NCI-H226 (cell line): Measurements from ENCODE around the gene SLC24A4.

Experiments used
- DNase-seq: peaks from one replicate; pipeline ENCODE4 v3.0.0-alpha.2; 2015

Gene SLC24A4

GRCh38 chr14:92323011-92323915, at the start of gene SLC24A4:
TSS of gene SLC24A4 (plus strand) at chr14:92323165. CDS start at chr14:92323831, 666 bp downstream.
- no peak for DNase-seq

DNA sequence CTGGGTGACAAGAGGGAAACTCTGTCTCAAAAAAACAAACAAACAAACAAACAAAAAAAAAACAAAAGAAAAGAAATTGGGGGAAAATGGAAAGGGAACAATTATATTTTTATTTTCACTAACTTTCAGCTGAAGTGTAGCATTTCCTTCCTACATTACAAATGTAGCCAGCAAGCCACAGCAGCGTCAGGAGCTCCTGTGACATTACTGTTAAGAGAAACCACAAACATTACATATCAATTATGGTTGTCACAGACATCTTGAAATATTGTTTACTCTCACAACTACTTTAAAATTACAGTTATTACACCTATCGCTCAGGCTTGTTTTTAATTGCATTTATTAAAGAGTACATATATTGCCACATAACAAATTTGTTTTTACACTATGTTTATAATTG, 49.8 kb upstream of the SLC24A4 start:
- DNase-seq, result no peak

DNA sequence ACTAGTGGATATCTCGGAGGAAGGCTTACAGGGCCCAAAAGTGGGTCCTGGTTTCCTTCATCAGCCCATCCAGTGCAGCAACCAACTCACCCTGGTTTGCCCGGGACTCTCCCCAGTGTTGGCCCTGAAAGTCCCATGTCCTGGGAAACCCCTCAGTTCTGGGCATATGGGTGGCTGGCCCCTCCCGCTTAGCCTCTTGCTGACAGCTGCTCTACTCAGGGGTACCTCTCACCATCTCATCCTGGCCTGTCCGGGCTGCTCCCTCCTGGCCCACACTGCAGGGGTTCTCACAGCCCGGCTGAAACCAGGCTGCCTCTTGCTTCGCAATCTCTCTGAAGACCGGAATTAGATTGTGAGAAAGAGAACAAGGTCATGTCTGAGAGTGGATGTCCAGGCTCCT, 48.9 kb upstream of the SLC24A4 start:
- no peak for DNase-seq

- DNase-seq, result no peak
These were observed 46.9 kb upstream of the SLC24A4 start for GRCh38 chr14:92276074-92276473.

GRCh38 chr14:92277031-92277430, 45.9 kb upstream of the SLC24A4 start:
- DNase-seq, result no peak

- DNase-seq, result no peak
These were observed 42.3 kb upstream of the SLC24A4 start for GRCh38 chr14:92280554-92281262.

DNA sequence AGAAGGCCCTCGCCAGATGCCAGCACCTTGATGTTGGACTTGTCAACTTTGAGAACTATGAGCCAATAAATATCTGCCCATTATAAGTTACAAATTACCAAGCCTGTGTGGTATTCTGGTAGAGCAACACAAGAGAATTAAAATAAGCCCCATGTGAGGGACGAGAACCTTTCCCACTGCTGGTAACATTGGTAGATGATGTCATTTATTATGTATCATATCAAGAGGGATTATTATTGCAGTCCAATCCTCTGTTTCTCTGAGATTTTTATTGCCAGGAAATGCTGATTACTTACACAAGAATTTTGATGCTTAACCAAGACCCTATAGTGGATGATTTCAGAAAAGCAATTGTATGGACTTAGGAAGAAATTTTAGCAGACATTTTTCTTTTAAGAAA, 40.3 kb upstream of the SLC24A4 start:
- no peak for DNase-seq

- DNase-seq, result no peak
These were observed 37.7 kb upstream of the SLC24A4 start for GRCh38 chr14:92285311-92285710.

- DNase-seq, result no peak
These were observed 35.0 kb upstream of the SLC24A4 start for GRCh38 chr14:92287987-92288386.

DNA sequence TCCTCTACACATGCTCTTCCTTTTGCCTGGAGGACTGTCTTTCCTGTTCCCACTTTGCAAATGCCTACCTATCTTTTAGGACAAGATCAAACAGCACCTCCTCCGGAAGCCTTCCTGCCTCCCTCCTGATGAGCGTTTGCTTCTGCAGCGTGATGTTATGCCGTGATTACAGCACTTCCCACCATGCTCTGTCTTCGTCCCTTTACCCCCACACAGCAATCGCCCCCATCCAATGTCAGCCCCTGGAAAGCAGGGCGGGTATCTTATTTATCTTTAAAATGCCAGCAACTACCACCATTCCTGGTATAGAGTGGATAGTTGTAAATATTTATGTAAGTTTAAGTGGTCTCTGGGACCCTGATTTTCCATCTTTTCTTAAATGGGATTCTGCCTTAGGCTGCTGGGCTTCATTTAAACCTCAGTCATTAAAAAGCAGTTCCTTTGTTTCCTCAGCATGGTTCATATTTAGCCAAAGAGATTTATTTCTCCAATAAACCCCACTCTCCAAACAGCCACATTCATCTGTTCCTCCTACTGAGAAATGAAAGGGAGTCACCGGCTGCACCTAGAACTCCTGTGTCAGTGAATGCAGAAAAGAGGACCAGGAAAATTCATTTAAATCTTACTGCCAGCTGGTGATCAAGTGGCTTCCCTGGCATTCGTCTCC, 33.8 kb upstream of the SLC24A4 start:
- DNase-seq, result no peak

GRCh38 chr14:92292673-92293072, 30.3 kb upstream of the SLC24A4 start:
- DNase-seq, result no peak

GRCh38 chr14:92294506-92294905, 28.5 kb upstream of the SLC24A4 start:
- DNase-seq, result no peak

GRCh38 chr14:92297818-92298595, 25.0 kb upstream of the SLC24A4 start:
- no peak for DNase-seq

DNA sequence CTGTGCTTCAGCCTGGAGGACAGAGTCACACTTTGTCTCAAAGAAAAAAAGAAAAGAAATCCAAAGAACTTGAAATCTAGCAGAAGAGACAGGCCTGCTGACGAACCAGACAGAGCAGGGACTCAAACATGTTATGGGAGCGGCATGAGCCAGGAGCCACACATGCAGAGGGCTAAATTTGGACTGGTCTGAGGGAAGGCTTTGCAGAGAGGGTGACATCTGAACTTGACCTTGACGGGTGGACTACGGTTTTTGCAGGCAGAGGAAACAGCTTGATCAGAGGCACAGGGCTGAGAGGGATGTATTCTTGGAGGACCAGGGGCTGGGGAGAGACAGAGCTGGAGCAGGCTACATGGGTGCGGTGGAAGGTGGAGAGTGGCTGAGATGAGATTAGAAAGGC, 20.5 kb upstream of the SLC24A4 start:
- no peak for DNase-seq

DNA sequence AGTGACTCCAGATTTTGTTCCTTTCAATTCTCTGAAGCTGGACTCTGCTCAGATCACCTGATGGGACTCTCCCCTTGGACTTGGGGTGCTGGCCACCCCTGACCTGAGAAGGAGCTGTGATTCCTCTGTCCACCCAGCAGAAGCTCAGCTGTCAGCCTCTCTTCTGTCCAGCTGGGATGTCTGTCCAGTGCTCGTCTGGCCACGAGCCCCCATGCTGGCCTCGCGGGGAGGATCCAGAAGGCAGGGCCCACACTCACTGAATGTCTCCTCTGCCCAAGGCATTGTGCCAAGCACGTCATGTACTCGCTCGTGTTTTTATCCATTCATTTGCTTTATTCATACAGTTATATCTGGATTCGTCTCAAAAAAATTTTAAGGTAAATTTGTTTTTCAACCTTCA, 14.2 kb upstream of the SLC24A4 start:
- no peak for DNase-seq

DNA sequence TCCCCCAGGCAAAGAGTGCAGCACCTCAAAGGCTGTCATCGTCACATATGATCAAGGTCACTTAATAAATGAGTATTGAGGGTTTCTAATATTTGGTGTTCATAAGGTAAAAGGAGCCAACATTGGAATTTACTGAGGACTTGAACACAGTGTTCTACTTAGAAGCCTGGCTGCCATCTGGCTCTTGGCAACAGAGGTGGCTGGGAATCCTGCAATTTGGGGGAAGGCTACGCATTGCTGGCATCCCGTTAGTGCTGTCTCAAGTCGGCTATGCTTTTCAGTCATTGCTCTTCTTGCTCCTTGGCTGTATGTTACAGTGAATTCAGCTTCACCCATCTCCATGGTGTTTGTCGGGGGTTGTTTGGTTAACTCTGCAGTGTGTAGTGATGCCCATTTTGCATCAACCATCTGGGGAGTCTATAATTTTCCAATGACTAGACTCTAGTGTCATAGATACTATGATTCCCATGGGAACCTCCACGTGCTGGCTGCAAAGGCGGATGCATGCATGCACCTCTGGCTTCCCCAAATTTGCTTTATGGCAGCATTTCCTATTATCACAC, 12.9 kb upstream of the SLC24A4 start:
- DNase-seq, result no peak

DNA sequence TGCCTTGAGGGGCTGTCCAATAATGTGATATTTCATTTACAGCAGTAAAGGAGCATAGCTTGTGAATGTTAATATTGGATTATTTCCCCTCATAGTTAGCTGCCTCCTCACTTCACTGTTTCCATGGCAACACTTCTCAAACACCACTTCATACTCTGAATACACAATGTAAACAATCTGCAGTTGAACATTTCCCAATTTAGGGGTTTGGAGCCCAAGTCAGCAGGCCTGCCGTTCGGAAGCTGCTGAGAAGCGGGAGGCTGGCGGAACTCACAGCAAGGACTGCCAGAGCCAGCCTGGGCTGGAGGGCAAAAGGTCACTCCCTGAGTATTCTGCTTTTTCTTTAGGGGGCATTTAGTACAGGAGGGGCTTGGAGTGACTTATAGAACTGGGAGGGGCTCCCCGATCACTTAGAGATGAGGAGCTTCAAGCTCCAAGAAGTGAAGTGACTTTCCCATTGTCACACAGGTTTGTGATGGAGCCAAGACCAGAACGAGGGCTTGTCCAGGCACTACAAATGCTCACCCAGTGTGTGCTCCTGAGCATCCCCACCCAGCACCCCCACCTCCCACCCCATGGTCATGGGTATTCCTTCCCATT, 12.1 kb upstream of the SLC24A4 start:
- DNase-seq, result no peak

DNA sequence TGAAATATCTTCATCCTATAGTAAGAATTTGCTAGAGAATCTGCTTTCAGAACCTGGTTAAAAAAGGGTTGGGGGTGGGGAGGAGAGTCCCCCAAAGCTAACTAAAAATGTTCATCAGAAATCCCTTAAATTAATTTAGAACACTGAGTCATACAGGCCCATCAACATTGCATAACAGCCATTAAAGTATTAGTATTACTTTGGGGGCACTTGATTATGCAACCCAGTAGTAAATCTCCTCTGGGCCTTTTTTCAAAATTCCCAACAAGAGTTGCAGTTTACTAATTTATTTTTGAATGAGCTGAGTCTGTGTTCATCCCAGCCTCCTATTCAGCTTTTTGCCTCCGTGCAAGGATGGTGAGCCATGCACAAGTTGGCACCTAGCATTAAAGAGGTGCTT, 8.8 kb upstream of the SLC24A4 start:
- no peak for DNase-seq

- no peak for DNase-seq
These were observed 7.7 kb upstream of the SLC24A4 start for GRCh38 chr14:92315050-92315805.

DNA sequence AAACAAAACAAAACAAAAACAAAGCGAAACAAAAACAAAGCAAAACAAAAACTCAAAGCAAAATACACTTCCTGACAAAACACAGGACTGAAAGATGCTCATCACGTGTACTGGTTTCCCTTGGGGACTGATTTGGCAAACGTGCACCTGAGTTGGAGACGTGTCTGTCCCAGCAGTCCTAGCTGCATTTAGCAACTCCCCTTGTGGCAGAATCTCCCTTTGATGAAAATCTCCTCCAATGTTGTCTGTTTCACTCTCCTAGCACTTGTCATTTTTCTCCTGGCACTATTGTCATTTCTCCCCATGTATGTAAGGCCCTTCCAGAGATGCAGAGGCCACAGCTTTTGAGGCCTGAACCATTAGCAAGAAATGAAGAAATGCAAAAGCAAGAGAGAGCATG, 6.8 kb upstream of the SLC24A4 start:
- no peak for DNase-seq

DNA sequence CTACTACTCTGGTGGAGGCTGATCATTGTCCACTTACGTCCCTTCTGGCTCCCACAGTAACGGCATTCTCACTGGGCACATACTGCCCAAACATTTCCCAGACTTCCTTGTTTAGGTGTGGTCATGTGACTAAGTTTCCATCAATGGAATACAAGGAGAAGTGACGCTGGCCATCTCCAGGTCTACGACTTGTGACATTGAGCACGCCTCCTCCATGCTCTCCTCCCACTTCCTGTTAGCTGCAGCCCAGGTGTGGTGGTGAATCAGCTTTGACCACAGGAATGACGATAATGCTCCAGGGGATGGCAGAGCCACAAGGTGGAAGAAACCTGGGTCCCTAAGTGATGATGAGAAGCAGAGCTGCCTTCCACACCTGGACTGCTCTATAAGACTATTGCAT, 6.0 kb upstream of the SLC24A4 start:
- DNase-seq, result no peak
